HG03159 (cell line): Measurements from ENCODE around the gene NOVA2.

Experiments used
- ATAC-seq: cut with Tn5 transposase; IDR thresholded peaks from one replicate; pipeline ENCODE4 v1.9.1; 2021; ENCODE audit warnings: mild to moderate bottlenecking, moderate library complexity; ENCODE audit not compliant: unreplicated experiment

The NOVA2 gene

GRCh38 chr19:45962021-45962420, 11.6 kb downstream of the NOVA2 start:
- ATAC-seq, result no peak

GRCh38 chr19:45960595-45961235, 12.9 kb downstream of the NOVA2 start:
- ATAC-seq, result no peak

GRCh38 chr19:45959517-45960025, 14.1 kb downstream of the NOVA2 start:
- no peak for ATAC-seq

GRCh38 chr19:45958769-45959516, 14.7 kb downstream of the NOVA2 start:
- ATAC-seq, result no peak

GRCh38 chr19:45958320-45958719, 15.3 kb downstream of the NOVA2 start:
- ATAC-seq, result no peak

- no peak for ATAC-seq
Measured at GRCh38 chr19:45955905-45956608, 17.6 kb downstream of the NOVA2 start.

GRCh38 chr19:45954156-45954555, 19.5 kb downstream of the NOVA2 start:
- ATAC-seq, result no peak

GRCh38 chr19:45953676-45954075, 20.0 kb downstream of the NOVA2 start:
- no peak for ATAC-seq

- no peak for ATAC-seq
Measured at GRCh38 chr19:45952686-45953505, 20.8 kb downstream of the NOVA2 start.

GRCh38 chr19:45952341-45952685, 21.4 kb downstream of the NOVA2 start:
- ATAC-seq, result no peak

GRCh38 chr19:45947926-45948325, 25.7 kb downstream of the NOVA2 start:
- ATAC-seq, result no peak

GRCh38 chr19:45940515-45940805, 33.2 kb downstream of the NOVA2 start:
- no peak for ATAC-seq

- no peak for ATAC-seq
Measured at GRCh38 chr19:45939792-45940514, 33.7 kb downstream of the NOVA2 start.

GRCh38 chr19:45938733-45939319, 34.8 kb downstream of the NOVA2 start:
- ATAC-seq, result no peak

- no peak for ATAC-seq
Measured at GRCh38 chr19:45935267-45935666, 38.4 kb downstream of the NOVA2 start.

- no peak for ATAC-seq
Measured at GRCh38 chr19:45934551-45935230, 39.0 kb downstream of the NOVA2 start.

GRCh38 chr19:45933759-45934158, 39.9 kb downstream of the NOVA2 start:
- ATAC-seq, result no peak

- no peak for ATAC-seq
Measured at GRCh38 chr19:45931055-45931454, 42.6 kb downstream of the NOVA2 start.

GRCh38 chr19:45929247-45929646, 44.4 kb downstream of the NOVA2 start:
- ATAC-seq, result no peak
